Gastrocnemius medialis (tissue), 4 donors: ENCODE measurements around the gene TSPAN12. TPM values are rescaled to one million over a fixed set of nuclear protein-coding genes. Genes with fewer than 3 reads are reported as not detected.

Source experiments
- ATAC-seq, 2 donors: fragments of 150-250 bp; one replicate each; pipeline ENCODE4 v1.9.1; 2016
- DNase-seq, 2 donors: peaks; one replicate each; pipeline ENCODE4 v3.0.0-alpha.2; 2019
- H3K27ac ChIP-seq, 4 donors: fragments of 200-600 bp; sonication (generic); 1 replicate in 1 of 4; 2 replicates in 3 of 4; pipeline ENCODE4 v1.5.1; 2016 to 2018; ENCODE audit warnings: mild to moderate bottlenecking in 2 of 4, moderate library complexity in 1 of 4
- H3K27me3 ChIP-seq, 3 donors: fragments of 200-600 bp; sonication (generic) in 2 of 3; 1 replicate in 1 of 3; 2 replicates in 2 of 3; pipeline versions ENCODE4 v1.5.1 to v1.6.0; 2016 to 2019; ENCODE audit warnings: mild to moderate bottlenecking in 1 of 3, moderate library complexity in 1 of 3
- H3K36me3 ChIP-seq, 2 donors: fragments of 200-600 bp; sonication (generic) in 1 of 2; one replicate each; pipeline ENCODE4 v1.5.1; 2017 to 2018
- H3K4me1 ChIP-seq, 2 donors: fragments of 200-600 bp; sonication (generic) in 1 of 2; one replicate each; pipeline ENCODE4 v1.5.1; 2016 to 2017; ENCODE audit warnings: mild to moderate bottlenecking in 2 of 2
- H3K4me3 ChIP-seq, 4 donors: fragments of 200-600 bp; sonication (generic) in 3 of 4; 1 replicate in 1 of 4; 2 replicates in 3 of 4; pipeline ENCODE4 v1.5.1; 2016 to 2019; ENCODE audit warnings: mild to moderate bottlenecking in 2 of 4
- H3K9me3 ChIP-seq, 3 donors: fragments of 200-600 bp; sonication (generic) in 2 of 3; 1 replicate in 1 of 3; 2 replicates in 2 of 3; pipeline ENCODE4 v1.5.1; 2016 to 2019
- POLR2A ChIP-seq, 2 donors: fragments of 450-650 bp; IDR thresholded peaks; one replicate each; pipeline ENCODE4 v1.6.1; 2017; ENCODE audit warnings: antibody characterized with exemption in 2 of 2, mild to moderate bottlenecking in 2 of 2, moderate library complexity in 2 of 2
- in situ Hi-C, 4 donors: fragments of 200-750 bp; cut with MboI; loops; one replicate each; pipeline versions ENCODE4 v1.15.0 to v1.8.0; 2017; ENCODE audit warnings: low sequenced_read_pairs in 4 of 4
- intact Hi-C: fragments of 100-400 bp; cut with DNase I; formaldehyde crosslinking; loops from one replicate; pipeline ENCODE4 v1.15.1; 2023; ENCODE audit warnings: low total_unique reads
- total RNA-seq, 4 donors: library from RNA; depleted of rRNA; stranded (reverse); fragments of >200 nt; gene quantifications; one replicate each; pipeline versions ENCODE4 v1.1.0 to v1.2.3, GENCODE V29; 2016
- TF ChIP-seq, protein P1 (sequence below), 5 experiments: fragments of 450-650 bp in 3 of 5; fragments of 200-600 bp in 2 of 5; sonication (generic) in 2 of 5; IDR thresholded peaks in 4 of 5; conservative IDR thresholded peaks in 1 of 5; 1 replicate in 4 of 5; 2 replicates in 1 of 5; pipeline ENCODE4 v1.5.1; 2016 to 2019; ENCODE audit warnings: antibody characterized with exemption in 5 of 5, mild to moderate bottlenecking in 3 of 5, moderate library complexity in 3 of 5

Gene TSPAN12
- total RNA-seq, 4 donors from 2014 or later, result 1.3 to 6.3 (median 2.8) TPM

DNA sequence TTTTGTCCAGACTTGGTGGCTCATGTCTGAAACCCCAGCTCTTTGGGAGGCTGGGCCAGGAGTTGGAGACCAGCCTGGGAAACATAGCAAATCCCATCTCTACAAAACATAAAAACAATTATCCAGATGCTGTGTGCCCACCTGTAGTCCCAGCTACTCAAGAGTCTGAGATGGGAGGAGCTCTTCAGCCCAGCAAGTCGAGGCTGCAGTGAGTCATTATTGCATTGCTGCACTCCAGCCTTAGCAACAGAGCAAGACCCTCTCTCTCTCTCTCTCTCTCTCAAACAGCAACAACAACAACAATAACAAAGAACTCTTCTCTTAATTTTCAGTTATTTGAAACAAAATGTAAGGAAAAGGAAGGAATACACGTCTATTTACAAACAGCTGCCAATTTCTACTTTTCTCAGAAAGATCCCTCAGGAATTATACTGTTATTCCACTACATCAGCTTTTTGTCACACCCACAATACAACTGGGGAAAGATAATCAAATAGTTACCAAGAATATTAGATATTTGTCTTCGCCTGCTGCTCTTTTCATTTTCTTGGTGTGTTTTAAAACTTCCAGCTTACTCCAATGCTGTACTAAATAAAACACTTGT lies 5.1 kb upstream of the TSPAN12 start:
- intact Hi-C loops, result no loop called here

DNA sequence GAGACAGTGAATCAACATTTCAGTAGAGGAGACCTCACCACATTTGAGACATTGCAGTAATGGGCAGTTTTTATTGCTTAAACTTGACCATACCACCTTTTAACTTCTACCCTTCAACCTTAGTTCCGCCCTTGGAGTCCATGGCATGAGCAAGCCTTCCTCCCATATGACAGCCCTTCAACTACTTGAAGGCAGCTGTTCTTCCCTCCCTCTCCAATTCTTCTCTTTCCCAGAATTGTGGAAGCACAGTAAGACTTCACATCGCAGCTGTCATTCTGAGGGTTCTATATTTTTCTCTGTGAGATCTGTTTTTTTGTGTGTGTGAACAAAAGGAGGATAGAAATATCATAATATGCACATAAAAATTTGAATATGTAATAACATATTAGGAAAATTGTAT lies 2.2 kb upstream of the TSPAN12 start:
- in situ Hi-C loops (no loop called here), intact Hi-C loops (no loop called here)

More for the DNA sequence above, 5.1 kb upstream of the TSPAN12 start:
- H3K4me1 ChIP-seq, result peaks cover 0 to 5% of the 10 kb centered on the region in 2 donors
- no peak for TF ChIP-seq POLR2A (IDR thresholded peaks at IDR 0.05)
- TF ChIP-seq, protein P1, sequence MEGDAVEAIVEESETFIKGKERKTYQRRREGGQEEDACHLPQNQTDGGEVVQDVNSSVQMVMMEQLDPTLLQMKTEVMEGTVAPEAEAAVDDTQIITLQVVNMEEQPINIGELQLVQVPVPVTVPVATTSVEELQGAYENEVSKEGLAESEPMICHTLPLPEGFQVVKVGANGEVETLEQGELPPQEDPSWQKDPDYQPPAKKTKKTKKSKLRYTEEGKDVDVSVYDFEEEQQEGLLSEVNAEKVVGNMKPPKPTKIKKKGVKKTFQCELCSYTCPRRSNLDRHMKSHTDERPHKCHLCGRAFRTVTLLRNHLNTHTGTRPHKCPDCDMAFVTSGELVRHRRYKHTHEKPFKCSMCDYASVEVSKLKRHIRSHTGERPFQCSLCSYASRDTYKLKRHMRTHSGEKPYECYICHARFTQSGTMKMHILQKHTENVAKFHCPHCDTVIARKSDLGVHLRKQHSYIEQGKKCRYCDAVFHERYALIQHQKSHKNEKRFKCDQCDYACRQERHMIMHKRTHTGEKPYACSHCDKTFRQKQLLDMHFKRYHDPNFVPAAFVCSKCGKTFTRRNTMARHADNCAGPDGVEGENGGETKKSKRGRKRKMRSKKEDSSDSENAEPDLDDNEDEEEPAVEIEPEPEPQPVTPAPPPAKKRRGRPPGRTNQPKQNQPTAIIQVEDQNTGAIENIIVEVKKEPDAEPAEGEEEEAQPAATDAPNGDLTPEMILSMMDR (IDR thresholded peaks at IDR 0.05 in 4 of 5, conservative IDR thresholded peaks at IDR 0.05 in 1 of 5), result no peak
- ATAC-seq (no peak), DNase-seq (no peak)
- no peak overlapping the region for H3K4me3 ChIP-seq
- no peaks in the 10 kb centered on the region for H3K36me3 ChIP-seq
- H3K9me3 ChIP-seq, result no peaks in the 10 kb centered on the region
- in situ Hi-C loops, result no loop called here
- no peaks in the 10 kb centered on the region for H3K27me3 ChIP-seq
- H3K27ac ChIP-seq, result no peak overlapping the region

DNA sequence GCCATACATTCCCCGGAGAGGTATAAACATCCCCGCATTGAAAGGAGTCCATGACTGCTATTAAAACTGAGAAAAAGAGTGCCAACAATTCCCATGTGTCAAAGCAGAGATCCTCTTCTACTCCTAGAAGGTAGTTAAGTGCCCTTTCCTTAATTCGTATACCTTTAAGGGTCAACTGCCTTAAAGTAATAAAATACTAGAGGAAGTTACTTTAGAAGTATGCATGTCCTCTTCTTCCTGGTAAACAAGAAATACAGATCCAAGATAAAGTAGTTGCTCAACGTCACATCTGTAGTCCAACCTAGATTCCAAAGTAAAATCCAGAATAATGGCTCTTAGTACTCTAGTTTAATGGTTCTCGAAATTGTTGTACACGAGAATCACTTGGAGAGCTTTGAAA lies 1.5 kb upstream of the TSPAN12 start:
- in situ Hi-C loops (no loop called here), intact Hi-C loops (loop anchor here (2.0 kb wide), 1 partner anchor 53 kb away; no protein-coding TSS in a partner anchor)
- no peak for ATAC-seq
- Histone ChIP-seq H3K27ac (no peak overlapping the region), H3K4me1 (peaks cover 7 to 13% of the 10 kb centered on the region in 2 donors), H3K27me3 (no peaks in the 10 kb centered on the region), H3K9me3 (no peaks in the 10 kb centered on the region), H3K36me3 (no peaks in the 10 kb centered on the region), H3K4me3 (no peak overlapping the region)
- TF ChIP-seq, protein P1 (IDR thresholded peaks at IDR 0.05 in 4 of 5, conservative IDR thresholded peaks at IDR 0.05 in 1 of 5), result no peak
- TF ChIP-seq POLR2A (IDR thresholded peaks at IDR 0.05), result no peak
- no peak for DNase-seq

More for the DNA sequence above, 2.2 kb upstream of the TSPAN12 start:
- no peak for ATAC-seq
- peaks cover 7 to 13% of the 10 kb centered on the region in 2 donors for H3K4me1 ChIP-seq
- TF ChIP-seq POLR2A (IDR thresholded peaks at IDR 0.05), result no peak
- TF ChIP-seq, protein P1 (IDR thresholded peaks at IDR 0.05 in 4 of 5, conservative IDR thresholded peaks at IDR 0.05 in 1 of 5), result no peak
- no peak for DNase-seq
- H3K36me3 ChIP-seq, result no peaks in the 10 kb centered on the region
- H3K9me3 ChIP-seq, result no peaks in the 10 kb centered on the region
- no peaks in the 10 kb centered on the region for H3K27me3 ChIP-seq
- H3K4me3 ChIP-seq, result no peak overlapping the region
- H3K27ac ChIP-seq, result no peak overlapping the region

DNA sequence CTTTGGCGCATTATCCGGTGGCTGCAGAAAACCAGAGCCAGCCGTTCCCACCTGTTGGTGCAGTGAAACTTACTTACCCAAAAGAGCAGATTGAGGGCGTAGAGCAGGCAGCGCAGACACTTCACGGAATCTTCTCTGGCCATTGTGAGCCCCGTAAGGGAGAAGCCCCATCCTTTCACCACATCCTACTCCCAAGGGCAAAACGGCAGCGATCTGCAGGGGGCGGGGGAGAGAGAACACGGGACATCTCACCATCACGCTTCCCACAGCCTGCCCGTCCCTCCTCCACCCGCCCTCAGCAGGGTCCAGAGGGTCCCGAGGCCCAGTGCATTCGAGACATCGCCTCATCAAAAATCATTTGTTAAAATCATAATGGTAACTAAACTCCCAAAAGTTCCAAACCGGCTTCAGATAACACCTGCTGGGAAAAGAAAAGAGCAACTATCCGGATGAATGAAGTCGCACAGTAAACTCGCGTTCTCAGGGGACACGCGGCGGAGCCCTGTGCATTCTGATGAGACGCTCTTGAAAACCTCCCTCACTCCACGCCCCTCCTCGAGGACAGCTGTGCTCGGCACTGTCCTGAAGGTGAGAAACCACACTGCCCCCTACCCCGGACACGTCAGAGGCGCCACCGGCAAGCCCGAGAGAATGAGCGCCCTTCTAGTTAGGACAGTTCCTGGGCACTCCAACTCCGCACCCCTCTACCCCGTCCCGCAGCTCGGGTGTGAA lies 1.2 kb downstream of the TSPAN12 start:
- ATAC-seq (peak; percentile 15 to 34), DNase-seq (peak in 1 of 2 donors; percentile 12)
- in situ Hi-C loops (no loop called here), intact Hi-C loops (loop anchor here (1.0 to 2.0 kb wide), 2 partner anchors 86 to 252 kb away; no protein-coding TSS in a partner anchor)
- no peak for TF ChIP-seq POLR2A (IDR thresholded peaks at IDR 0.05)
- TF ChIP-seq, protein P1 (IDR thresholded peaks at IDR 0.05 in 4 of 5, conservative IDR thresholded peaks at IDR 0.05 in 1 of 5), result no peak
- no peaks in the 10 kb centered on the region for H3K27me3 ChIP-seq
- H3K36me3 ChIP-seq, result no peaks in the 10 kb centered on the region
- H3K27ac ChIP-seq, result peak overlapping the region; percentile 74 to 85 (median 82)
- no peaks in the 10 kb centered on the region for H3K9me3 ChIP-seq
- H3K4me1 ChIP-seq, result peaks cover 7 to 13% of the 10 kb centered on the region in 2 donors
- peak overlapping the region; percentile 66 to 92 (median 82) for H3K4me3 ChIP-seq
